HepG2 (cell line): Measurements from ENCODE around the gene ANO9. TPM values are rescaled to one million over a fixed set of nuclear protein-coding genes. Genes with fewer than 3 reads are reported as not detected.
A peak's percentile ranks its signal among the peaks of the same experiment; 100 is the strongest.

Experiments
- ATAC-seq: fragments of 200-7000 bp; cut with Tn5 transposase; 3 replicates; pipeline ENCODE4 v1.9.1; 2020; ENCODE audit warnings: mild to moderate bottlenecking, moderate library complexity
- BruUV-seq: library from RNA; stranded (reverse); fragments of 400-500 nt; replicated peaks from 2 replicates; lab custom pipeline; 2021; lab: Mats Ljungman, UMichigan
- CTCF ChIA-PET: fragments of 300-600 bp; formaldehyde crosslinking; extraction: SDS; loops from one replicate; lab custom pipeline; 2021; ENCODE audit warnings: low total read pairs, inconsistent platforms, low intra/inter-chr PET ratio; lab: Yijun Ruan, JAX
- POLR2A ChIA-PET: fragments of 350-600 bp; sonication (Branson Sonifier 250); formaldehyde crosslinking; loops from one replicate; lab custom pipeline; 2020; ENCODE audit warnings: antibody characterized with exemption, inconsistent platforms; lab: Yijun Ruan, JAX
- DNase-seq: peaks from one replicate; pipeline ENCODE4 v3.0.0-alpha.2; 2015; ENCODE audit warnings: low spot score
- FAIRE-seq: peaks from 3 replicates; lab custom pipeline; 2011; peaks lifted over from hg19 to GRCh38; lab: Jason Lieb, UNC
- H2AFZ ChIP-seq: one replicate; pipeline ENCODE4 v1.6.1; 2011; ENCODE audit warnings: low read length, inconsistent platforms
- H3K27ac ChIP-seq: fragments of 300-600 bp; 3 replicates; pipeline ENCODE4 v1.8.0; 2011; ENCODE audit warnings: mixed run types, mild to moderate bottlenecking, mixed read lengths, low read length, inconsistent platforms; ENCODE audit not compliant: insufficient read depth; ENCODE audit errors: extremely low read length
- H3K27me3 ChIP-seq, 2 experiments: fragments of 200-600 bp in 1 of 2; 2 replicates in 1 of 2; 3 replicates in 1 of 2; pipeline versions ENCODE4 v1.6.0 to v1.8.0; 2011; ENCODE audit warnings: low read length in 2 of 2, mild to moderate bottlenecking in 2 of 2, moderate library complexity in 2 of 2, inconsistent platforms in 1 of 2; ENCODE audit not compliant: insufficient read depth in 2 of 2, control insufficient read depth in 1 of 2
- H3K36me3 ChIP-seq, 2 experiments: fragments of 200-600 bp in 1 of 2; replicated peaks in 1 of 2; 2 replicates in 1 of 2; 3 replicates in 1 of 2; pipeline versions ENCODE4 v1.5.1 to v1.8.0; 2011; ENCODE audit warnings: low read length in 2 of 2, inconsistent platforms in 1 of 2; ENCODE audit not compliant: insufficient read depth in 2 of 2, control insufficient read depth in 1 of 2
- H3K4me1 ChIP-seq: 2 replicates; pipeline ENCODE4 v1.5.1; 2012; ENCODE audit warnings: low read length, inconsistent platforms; ENCODE audit not compliant: insufficient read depth
- H3K4me2 ChIP-seq: 2 replicates; pipeline ENCODE4 v1.6.0; 2011; ENCODE audit warnings: low read depth, low read length, inconsistent platforms
- H3K4me3 ChIP-seq, 3 experiments: fragments of 200-600 bp in 1 of 3; sonication (generic), shearing (Covaris generic) in 1 of 3; replicated peaks in 1 of 3; 2 replicates each; pipeline ENCODE4 v1.5.1; 2011 to 2016; ENCODE audit warnings: low read length in 3 of 3, inconsistent platforms in 2 of 3, low read depth in 2 of 3, mild to moderate bottlenecking in 2 of 3, control low read depth in 1 of 3, mixed read lengths in 1 of 3; ENCODE audit not compliant: insufficient read depth in 1 of 3
- H3K79me2 ChIP-seq: one replicate; pipeline ENCODE4 v1.6.1; 2011; ENCODE audit warnings: low read length, inconsistent platforms; ENCODE audit not compliant: insufficient read depth
- H3K9ac ChIP-seq: 2 replicates; pipeline ENCODE4 v1.6.0; 2011; ENCODE audit warnings: mild to moderate bottlenecking, low read depth, low read length, inconsistent platforms; ENCODE audit not compliant: insufficient read depth
- H3K9me3 ChIP-seq: 2 replicates; pipeline ENCODE4 v1.5.1; 2012; ENCODE audit warnings: mild to moderate bottlenecking, low read length
- H4K20me1 ChIP-seq: 2 replicates; pipeline ENCODE4 v1.6.0; 2011; ENCODE audit warnings: inconsistent platforms, mild to moderate bottlenecking, low read length, moderate library complexity; ENCODE audit not compliant: insufficient read depth
- BORCS8-MEF2B ChIP-seq: sonication (generic); formaldehyde crosslinking; IDR thresholded peaks from 2 replicates; pipeline ENCODE4 v1.8.0; 2022; ENCODE audit warnings: mild to moderate bottlenecking, missing genetic modification reagents
- NFYC ChIP-seq: IDR thresholded peaks from 2 replicates; pipeline ENCODE4 v1.6.1; 2016; ENCODE audit warnings: missing genetic modification reagents, missing compliant biosample characterization
- PCBP1 ChIP-seq: fragments of 200-400 bp; formaldehyde crosslinking; IDR thresholded peaks from 2 replicates; pipeline ENCODE4 v1.6.1; 2017; ENCODE audit warnings: mild to moderate bottlenecking, low read depth, low read length, borderline replicate concordance
- PRPF4 ChIP-seq: fragments of 200-400 bp; formaldehyde crosslinking; IDR thresholded peaks from 2 replicates; pipeline ENCODE4 v1.6.1; 2016; ENCODE audit warnings: low read length, low read depth; ENCODE audit not compliant: poor library complexity, severe bottlenecking
- RBAK ChIP-seq: sonication (generic); formaldehyde crosslinking; IDR thresholded peaks from 2 replicates; pipeline ENCODE4 v1.5.1; 2020; ENCODE audit warnings: mild to moderate bottlenecking, missing genetic modification reagents
- RFX1 ChIP-seq: fragments of 450-650 bp; IDR thresholded peaks from 2 replicates; pipeline ENCODE4 v1.6.1; 2017
- SIN3A ChIP-seq: IDR thresholded peaks from 2 replicates; pipeline ENCODE4 v1.6.1; 2011; ENCODE audit warnings: low read depth, mild to moderate bottlenecking, control low read depth, low read length, borderline replicate concordance
- STAG1 ChIP-seq: sonication (generic); formaldehyde crosslinking; IDR thresholded peaks from 2 replicates; pipeline ENCODE4 v1.4.0; 2020; ENCODE audit warnings: missing genetic modification reagents
- TGIF2 ChIP-seq: IDR thresholded peaks from 2 replicates; pipeline ENCODE4 v1.6.1; 2016; ENCODE audit warnings: control low read depth, missing compliant biosample characterization
- WIZ ChIP-seq: sonication (generic); formaldehyde crosslinking; IDR thresholded peaks from 2 replicates; pipeline ENCODE4 v1.5.1; 2020; ENCODE audit warnings: mild to moderate bottlenecking, missing genetic modification reagents
- ZEB1 ChIP-seq: IDR thresholded peaks from 2 replicates; pipeline ENCODE4 v1.6.1; 2012; ENCODE audit warnings: mild to moderate bottlenecking, low read depth, inconsistent platforms; ENCODE audit not compliant: insufficient replicate concordance
- ZNF331 ChIP-seq: sonication (generic); formaldehyde crosslinking; IDR thresholded peaks from 2 replicates; pipeline ENCODE4 v1.4.0; 2020; ENCODE audit warnings: missing genetic modification reagents
- ZNF367 ChIP-seq: sonication (generic); formaldehyde crosslinking; IDR thresholded peaks from 2 replicates; pipeline ENCODE4 v1.4.0; 2020; ENCODE audit warnings: missing genetic modification reagents, borderline replicate concordance
- ZNF619 ChIP-seq: sonication (generic); formaldehyde crosslinking; IDR thresholded peaks from 2 replicates; pipeline ENCODE4 v1.4.0; 2020; ENCODE audit warnings: mild to moderate bottlenecking, missing genetic modification reagents
- ZZZ3 ChIP-seq: sonication (generic); formaldehyde crosslinking; IDR thresholded peaks from 2 replicates; pipeline ENCODE4 v1.4.0; 2020; ENCODE audit warnings: missing genetic modification reagents, mild to moderate bottlenecking, borderline replicate concordance
- WGBS: methylation state at CpG from one replicate; pipeline ENCODE4 v1.1.6; 2017; ENCODE audit warnings: low lambda C conversion rate; 5-methylcytosine and 5-hydroxymethylcytosine counted together
- in situ Hi-C: cut with HindIII; loops from 2 replicates; pipeline ENCODE4 v1.10.0; 2017; ENCODE audit warnings: low pct_unique_long_range_greater_than_20kb; ENCODE audit not compliant: extremely low pct_ligation_motif_present
- intact Hi-C: fragments of 100-400 bp; cut with micrococcal nuclease; formaldehyde crosslinking; loops from one replicate; pipeline ENCODE4 v1.10.0; 2022; ENCODE audit not compliant: unreplicated experiment
- polyA plus RNA-seq, 8 experiments: library from polyadenylated mRNA; depleted of rRNA in 3 of 8; stranded (reverse) in 7 of 8; unstranded in 1 of 8; fragments of >200 nt; fragmentation: Illumina TruSeq in 4 of 8; extraction: Trizol in 4 of 8; gene quantifications; 2 replicates each; pipeline versions ENCODE4 v1.2.1 to v1.2.3, GENCODE V29; 2011 to 2016; ENCODE audit warnings: low read depth in 4 of 8, missing spikeins in 1 of 8, mixed read lengths in 1 of 8; ENCODE audit not compliant: insufficient read depth in 1 of 8
- total RNA-seq, 5 experiments: library from RNA; depleted of rRNA; stranded (reverse); fragments of >200 nt; fragmentation: Illumina TruSeq; extraction: Trizol; gene quantifications; 2 replicates each; pipeline ENCODE4 v1.2.3, GENCODE V29; 2016; ENCODE audit warnings: low read depth in 1 of 5
- TF ChIP-seq, protein P1 (sequence below): sonication (generic); formaldehyde crosslinking; IDR thresholded peaks from 2 replicates; pipeline ENCODE4 v1.5.0; 2020; ENCODE audit warnings: mild to moderate bottlenecking, missing genetic modification reagents
- TF ChIP-seq, protein P2 (sequence below): sonication (generic); formaldehyde crosslinking; IDR thresholded peaks from 2 replicates; pipeline ENCODE4 v1.5.0; 2020; ENCODE audit warnings: mild to moderate bottlenecking, missing genetic modification reagents, moderate library complexity

ANO9 gene
- total and polyA plus RNA-seq, 2 of the 13 experiments (the other 11 are each of a cell fraction or from before 2014, with no cell fraction given): 8.9 to 14.3 TPM

DNA sequence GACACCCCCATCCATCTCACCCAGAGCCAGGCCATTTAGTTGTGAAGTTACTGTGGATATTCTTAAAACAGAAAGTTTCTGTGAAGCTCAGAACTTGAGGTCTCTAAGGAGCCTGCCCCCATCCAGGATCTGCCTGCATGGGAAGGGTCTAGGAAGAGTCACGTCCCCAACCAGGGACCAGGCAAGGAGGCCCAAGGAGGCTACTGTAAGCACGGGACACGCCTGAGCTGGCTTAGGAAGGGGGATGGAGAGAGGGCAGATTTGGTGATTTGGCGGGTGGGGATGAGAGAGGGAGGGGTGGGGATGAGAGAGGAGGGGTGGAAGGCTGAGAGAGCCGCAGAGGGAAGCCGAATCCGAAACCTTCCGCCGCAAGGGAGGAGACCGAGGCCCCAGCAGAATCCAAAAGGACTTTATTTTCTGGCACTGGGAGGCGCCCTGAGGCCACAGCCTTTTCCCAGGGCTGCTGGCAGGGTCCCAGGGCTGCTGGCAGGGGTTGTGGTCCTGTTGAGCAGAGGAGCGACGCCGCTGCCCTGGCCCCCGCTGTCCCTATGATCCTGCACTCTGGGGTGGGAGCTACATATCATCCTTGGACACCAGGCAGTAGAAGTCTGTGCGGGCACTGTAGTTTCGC is 36.4 kb downstream of the ANO9 start:
- no peak overlapping the region for H3K4me2 ChIP-seq

More for the DNA sequence above, 36.4 kb downstream of the ANO9 start:
- ChIA-PET CTCF (interaction anchor here (0.7 kb wide), 1 partner anchor 45 kb away, joined by 3 read pairs; the partner anchor contains the start of gene PTDSS2), POLR2A (no interaction called here)
- no peak for ATAC-seq
- DNase-seq: no peak
- H3K4me1 ChIP-seq: peaks cover 30% of the 10 kb centered on the region
- H3K27ac ChIP-seq: no peak overlapping the region
- H3K36me3 ChIP-seq: peaks cover 3 to 11% of the 10 kb centered on the region in 2 experiments; a peak in 3 of 5 replicates
- H3K9me3 ChIP-seq: no peaks in the 10 kb centered on the region
- H3K27me3 ChIP-seq: no peaks in the 10 kb centered on the region
- FAIRE-seq: no peak
- TF ChIP-seq STAG1 (CRISPR knock-in tag): peak; percentile 57
- TF ChIP-seq WIZ (CRISPR knock-in tag): no peak
- TF ChIP-seq TGIF2: no peak
- TF ChIP-seq SIN3A: no peak
- no peak for TF ChIP-seq ZZZ3
- TF ChIP-seq ZEB1: no peak
- no peak for TF ChIP-seq ZNF331 (CRISPR knock-in tag)
- no peak for TF ChIP-seq RFX1
- 0 out of 2 replicates have a peak, but pooled peaks have one; percentile 23 for TF ChIP-seq PCBP1
- TF ChIP-seq PRPF4: no peak
- no peak for TF ChIP-seq BORCS8-MEF2B (CRISPR knock-in tag)
- TF ChIP-seq ZNF367 (CRISPR knock-in tag): no peak
- TF ChIP-seq NFYC: no peak
- no peak for TF ChIP-seq RBAK (CRISPR knock-in tag)
- TF ChIP-seq, protein P1, sequence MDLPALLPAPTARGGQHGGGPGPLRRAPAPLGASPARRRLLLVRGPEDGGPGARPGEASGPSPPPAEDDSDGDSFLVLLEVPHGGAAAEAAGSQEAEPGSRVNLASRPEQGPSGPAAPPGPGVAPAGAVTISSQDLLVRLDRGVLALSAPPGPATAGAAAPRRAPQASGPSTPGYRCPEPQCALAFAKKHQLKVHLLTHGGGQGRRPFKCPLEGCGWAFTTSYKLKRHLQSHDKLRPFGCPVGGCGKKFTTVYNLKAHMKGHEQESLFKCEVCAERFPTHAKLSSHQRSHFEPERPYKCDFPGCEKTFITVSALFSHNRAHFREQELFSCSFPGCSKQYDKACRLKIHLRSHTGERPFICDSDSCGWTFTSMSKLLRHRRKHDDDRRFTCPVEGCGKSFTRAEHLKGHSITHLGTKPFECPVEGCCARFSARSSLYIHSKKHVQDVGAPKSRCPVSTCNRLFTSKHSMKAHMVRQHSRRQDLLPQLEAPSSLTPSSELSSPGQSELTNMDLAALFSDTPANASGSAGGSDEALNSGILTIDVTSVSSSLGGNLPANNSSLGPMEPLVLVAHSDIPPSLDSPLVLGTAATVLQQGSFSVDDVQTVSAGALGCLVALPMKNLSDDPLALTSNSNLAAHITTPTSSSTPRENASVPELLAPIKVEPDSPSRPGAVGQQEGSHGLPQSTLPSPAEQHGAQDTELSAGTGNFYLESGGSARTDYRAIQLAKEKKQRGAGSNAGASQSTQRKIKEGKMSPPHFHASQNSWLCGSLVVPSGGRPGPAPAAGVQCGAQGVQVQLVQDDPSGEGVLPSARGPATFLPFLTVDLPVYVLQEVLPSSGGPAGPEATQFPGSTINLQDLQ (CRISPR knock-in tag): no peak
- no peak for TF ChIP-seq ZNF619 (CRISPR knock-in tag)
- TF ChIP-seq, protein P2, sequence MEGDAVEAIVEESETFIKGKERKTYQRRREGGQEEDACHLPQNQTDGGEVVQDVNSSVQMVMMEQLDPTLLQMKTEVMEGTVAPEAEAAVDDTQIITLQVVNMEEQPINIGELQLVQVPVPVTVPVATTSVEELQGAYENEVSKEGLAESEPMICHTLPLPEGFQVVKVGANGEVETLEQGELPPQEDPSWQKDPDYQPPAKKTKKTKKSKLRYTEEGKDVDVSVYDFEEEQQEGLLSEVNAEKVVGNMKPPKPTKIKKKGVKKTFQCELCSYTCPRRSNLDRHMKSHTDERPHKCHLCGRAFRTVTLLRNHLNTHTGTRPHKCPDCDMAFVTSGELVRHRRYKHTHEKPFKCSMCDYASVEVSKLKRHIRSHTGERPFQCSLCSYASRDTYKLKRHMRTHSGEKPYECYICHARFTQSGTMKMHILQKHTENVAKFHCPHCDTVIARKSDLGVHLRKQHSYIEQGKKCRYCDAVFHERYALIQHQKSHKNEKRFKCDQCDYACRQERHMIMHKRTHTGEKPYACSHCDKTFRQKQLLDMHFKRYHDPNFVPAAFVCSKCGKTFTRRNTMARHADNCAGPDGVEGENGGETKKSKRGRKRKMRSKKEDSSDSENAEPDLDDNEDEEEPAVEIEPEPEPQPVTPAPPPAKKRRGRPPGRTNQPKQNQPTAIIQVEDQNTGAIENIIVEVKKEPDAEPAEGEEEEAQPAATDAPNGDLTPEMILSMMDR (CRISPR knock-in tag): peak; percentile 53
- in situ Hi-C loops: loop anchor here (5.0 kb wide), 1 partner anchor 37 kb away; the partner anchor contains the start of gene ANO9
- H3K79me2 ChIP-seq: no peaks in the 10 kb centered on the region
- no peak overlapping the region for H3K4me3 ChIP-seq
- no peaks in the 10 kb centered on the region for H4K20me1 ChIP-seq
- intact Hi-C loops: loop anchor here (5.0 kb wide), 1 partner anchor 42 kb away; no protein-coding TSS in a partner anchor
- 76% methylated on average over 11 of the region's 17 CpGs for WGBS
- H2AFZ ChIP-seq: no peak overlapping the region
- BruUV-seq: no TSS peak
- no peak overlapping the region for H3K9ac ChIP-seq
